ENCODE data around the gene TAPBPL.
"Not testable (repeated sequence)": the region's sequence is repeated elsewhere in the genome, so short reads cannot be mapped to it uniquely, and the experiment has no call there.

TAPBPL gene, protein sequence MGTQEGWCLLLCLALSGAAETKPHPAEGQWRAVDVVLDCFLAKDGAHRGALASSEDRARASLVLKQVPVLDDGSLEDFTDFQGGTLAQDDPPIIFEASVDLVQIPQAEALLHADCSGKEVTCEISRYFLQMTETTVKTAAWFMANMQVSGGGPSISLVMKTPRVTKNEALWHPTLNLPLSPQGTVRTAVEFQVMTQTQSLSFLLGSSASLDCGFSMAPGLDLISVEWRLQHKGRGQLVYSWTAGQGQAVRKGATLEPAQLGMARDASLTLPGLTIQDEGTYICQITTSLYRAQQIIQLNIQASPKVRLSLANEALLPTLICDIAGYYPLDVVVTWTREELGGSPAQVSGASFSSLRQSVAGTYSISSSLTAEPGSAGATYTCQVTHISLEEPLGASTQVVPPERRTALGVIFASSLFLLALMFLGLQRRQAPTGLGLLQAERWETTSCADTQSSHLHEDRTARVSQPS

DNA sequence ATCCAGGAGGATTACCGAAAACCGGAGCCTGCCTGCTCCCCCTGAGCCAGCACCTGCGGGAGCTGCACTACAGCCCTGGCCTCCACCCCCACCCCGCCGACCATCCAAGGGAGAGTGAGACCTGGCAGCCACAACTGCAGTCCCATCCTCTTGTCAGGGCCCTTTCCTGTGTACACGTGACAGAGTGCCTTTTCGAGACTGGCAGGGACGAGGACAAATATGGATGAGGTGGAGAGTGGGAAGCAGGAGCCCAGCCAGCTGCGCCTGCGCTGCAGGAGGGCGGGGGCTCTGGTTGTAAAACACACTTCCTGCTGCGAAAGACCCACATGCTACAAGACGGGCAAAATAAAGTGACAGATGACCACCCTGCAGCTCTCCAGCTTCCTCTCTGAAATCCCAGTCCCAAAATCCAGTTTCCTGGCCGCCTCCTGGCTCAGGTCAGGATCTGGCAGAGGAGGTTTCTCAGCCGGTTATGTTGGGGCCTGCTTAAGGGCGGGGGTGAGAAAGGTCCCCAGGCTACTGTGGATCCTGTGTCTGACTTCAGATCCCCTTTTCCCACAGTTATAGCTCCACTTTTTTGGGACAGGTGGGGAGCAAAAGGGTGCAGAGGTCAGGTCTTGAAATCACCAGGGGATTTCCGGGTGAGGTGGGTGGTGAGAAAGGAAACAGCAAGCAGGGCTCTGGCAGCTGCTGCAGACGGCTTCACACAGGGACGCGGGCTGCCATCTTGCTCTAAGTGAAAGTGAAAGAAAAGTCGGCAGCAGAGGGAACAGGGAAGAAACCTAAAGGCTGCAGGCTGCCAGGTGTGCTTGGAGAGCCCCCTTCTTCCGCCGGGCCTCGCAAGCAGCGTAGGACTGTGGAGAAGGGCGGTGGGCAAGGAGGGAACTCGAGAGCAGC lies at the start of gene TAPBPL:
TAPBPL (plus strand) TSS at position 695 of the 897 bp plus-strand sequence. CDS start 207 bp downstream, outside the sequence.
- peak; percentile 87 for DNase-seq (ENCODE audit: low spot score)

DNA sequence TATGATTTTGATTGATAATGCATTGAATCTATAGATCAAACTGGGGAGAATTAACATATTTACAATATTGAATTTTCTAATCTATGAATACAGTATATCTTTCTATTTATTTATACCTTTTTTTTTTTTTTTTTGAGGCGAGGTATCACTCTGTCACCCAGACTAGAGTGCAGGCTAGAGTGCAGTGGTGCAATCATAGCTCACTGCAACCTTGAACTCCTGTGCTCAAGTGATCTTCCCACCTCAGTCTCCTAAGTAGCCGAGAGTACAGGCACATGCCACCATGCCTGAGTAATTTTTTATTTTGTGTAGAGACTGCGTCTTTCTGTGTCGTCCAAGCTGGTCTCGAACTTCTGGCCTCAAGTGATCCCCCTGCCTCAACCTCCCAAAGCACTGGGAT lies 47.5 kb upstream of the TAPBPL start:
- no peak for DNase-seq (ENCODE audit: low spot score)

DNA sequence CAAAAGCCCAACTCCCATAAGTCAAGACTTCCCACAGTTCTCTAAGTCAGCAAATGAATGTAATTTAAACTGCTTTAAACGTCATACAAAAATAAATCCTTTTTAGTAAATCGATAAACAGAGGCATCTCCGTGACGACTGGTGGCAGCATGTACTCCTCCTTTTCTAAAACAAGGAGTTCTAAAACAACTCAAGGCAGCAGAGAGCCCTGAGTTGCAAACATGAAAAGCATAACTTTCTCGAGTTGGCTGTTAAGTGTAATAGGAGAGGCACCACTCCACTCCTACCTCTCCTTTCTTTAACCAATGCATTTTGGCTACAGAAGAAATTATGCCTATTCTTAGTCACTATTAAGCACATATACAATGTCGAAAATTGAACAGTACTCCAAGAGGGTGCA lies 45.9 kb upstream of the TAPBPL start:
- DNase-seq (ENCODE audit: low spot score) = no peak

DNA sequence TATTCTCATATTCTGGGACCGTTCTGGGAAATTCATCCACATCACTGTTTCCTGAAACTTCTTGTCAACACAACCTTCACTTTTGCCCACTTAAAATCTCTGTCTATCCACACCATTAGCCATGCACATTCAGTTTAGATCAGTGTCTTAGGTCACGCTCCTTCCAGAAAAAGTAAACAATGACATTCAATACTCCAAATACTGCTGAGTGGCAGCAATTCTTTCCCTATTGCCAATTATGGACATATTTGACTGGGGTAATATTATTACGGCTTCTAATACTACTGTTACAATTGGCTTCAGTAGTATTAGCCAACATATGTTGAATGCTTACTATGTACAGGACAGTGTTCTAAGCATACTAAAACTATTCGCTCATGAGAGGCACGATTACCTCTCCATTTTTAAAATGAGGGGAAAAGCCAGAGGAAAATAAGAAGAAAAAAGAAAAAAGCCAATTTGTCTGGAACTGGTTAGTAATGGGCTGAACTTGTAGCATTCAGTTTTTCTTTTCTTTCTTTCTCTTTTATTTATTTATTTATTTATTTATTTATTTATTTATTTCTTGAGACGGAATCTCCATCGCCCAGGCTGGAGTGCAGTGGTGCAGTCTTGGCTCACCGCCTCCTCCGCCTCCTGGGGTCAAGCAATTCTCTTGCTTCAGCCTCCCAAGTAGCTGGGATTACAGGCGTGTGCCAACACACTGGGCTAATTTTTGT lies 44.4 kb upstream of the TAPBPL start:
- no peak for DNase-seq (ENCODE audit: low spot score)

DNA sequence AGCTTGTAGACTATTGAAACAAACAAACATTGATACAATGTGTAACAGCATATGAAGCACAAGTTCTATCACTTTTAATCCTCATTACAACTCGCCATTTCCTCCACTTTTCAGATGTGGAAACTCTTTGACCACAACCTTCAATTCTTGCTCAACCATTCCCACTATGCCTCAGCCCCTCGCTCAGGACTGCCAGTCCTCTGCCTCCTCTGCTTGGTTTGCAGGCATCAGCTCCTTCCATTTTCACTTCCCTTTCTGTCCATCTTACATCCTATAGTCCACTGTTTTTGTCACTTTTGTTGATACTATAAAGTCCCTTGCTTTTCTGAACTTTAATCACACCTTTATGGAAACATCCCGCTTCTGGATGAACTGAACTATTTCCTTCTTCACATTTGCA lies 35.2 kb upstream of the TAPBPL start:
- DNase-seq (ENCODE audit: low spot score) = no peak

DNA sequence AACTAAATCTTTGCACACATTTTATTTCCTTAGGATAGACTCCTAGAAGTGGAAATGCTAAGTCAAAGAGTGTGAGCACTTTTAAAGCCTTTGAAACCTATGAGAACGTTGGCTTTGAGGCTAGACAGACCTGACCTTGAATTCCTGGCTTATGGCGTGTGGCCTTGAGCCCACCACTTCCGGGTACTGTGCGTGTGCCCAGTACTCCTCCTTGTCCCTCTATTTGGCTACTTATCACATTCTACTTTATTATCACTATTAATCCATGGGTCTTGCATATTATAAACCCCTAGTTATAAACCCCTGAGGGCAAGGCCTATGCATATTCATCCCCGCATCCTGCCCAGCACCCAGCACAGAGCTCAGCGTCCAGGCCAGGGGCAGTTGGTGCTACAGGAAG lies 33.0 kb upstream of the TAPBPL start:
- no peak for DNase-seq (ENCODE audit: low spot score)

DNA sequence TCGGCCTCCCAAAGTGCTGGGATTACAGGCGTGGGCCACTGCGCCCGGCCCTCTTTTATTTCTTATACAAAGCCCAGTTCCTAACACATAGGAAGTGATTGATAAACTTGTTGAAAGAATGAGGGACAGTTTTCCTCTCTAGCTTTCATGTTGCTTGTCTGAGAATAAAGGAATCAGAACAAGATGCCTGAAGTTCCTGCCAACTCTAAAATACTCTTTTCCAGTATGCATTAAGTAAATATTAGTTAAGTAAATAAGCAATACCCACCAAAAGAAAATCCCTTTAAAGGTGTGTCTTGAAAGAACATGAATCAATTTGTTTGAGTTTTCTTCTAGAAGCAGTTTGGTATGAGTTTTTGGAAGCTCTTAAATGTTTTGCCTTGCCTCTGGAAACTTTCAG lies 31.5 kb upstream of the TAPBPL start:
- DNase-seq (ENCODE audit: low spot score) = no peak

DNA sequence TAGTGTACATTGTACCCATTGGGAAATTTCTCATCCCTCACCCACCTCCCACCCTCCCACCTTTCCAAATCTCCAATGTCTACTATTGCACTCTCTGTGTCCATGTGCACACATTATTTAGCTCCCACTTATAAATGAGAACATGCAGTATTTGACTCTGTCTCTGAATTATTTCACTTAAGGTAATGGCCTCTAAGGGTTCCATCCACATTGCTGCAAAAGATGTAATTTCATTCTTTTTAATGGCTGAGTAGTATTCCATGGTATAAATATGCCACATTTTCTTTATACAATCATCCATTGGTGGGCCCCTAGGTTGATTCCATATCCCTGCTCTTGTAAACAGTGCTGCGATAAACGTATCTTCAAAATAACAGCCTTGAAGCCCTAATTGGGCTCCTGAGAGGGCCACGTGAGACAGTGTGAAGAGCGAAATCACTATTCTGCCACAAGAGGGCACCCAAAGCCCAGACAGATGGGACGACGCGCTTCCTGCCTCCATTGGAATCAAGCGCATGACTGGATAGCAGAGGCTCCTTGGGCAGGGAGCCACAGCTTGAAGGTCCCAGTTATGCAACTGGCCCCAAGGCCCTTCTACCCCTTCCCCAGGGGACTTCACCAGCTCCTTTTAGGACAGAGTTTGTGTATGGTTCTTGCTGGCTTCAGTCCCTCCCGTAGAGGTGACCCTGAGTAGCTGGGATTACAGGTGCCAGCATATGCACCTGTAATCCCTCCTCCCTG lies 28.4 kb upstream of the TAPBPL start:
- peak; percentile 85 for DNase-seq (ENCODE audit: low spot score)

DNA sequence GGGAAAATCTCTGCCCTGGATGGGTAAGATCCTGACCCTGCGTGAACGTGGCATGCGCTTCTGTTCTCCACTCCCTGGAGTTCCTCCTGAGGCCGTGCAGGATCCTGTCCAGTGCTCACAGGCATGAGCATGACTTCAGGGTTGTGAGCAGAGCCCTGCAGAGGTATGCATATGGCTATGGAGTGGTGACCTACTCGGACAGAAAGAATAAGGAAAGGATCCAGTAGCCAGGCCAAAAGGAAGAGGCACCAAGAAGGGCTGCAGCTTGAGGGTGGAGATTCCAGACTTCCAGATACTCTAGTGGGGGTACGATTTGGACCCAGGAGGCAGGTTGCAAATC lies 27.9 kb upstream of the TAPBPL start:
- DNase-seq (ENCODE audit: low spot score) = no peak

DNA sequence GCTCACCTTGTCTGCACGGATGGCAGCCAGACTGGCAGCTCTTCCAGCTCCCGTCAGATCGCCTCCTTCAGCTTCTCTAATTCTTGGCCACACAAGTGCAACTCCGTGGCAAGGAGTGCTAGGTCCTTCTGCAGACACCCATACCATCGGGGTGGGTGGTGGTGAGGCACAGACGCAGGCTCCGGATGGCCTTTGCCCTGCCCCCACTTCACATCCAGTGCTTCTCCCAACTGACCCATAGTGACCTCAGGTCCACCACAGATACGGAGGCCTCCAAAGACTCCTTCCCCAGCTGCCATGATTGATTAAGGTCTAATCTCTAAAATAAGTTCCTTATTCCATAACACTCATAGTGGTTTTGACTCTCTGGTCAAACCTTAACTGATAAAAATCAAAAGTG lies 27.0 kb upstream of the TAPBPL start:
- no peak for DNase-seq (ENCODE audit: low spot score)

DNA sequence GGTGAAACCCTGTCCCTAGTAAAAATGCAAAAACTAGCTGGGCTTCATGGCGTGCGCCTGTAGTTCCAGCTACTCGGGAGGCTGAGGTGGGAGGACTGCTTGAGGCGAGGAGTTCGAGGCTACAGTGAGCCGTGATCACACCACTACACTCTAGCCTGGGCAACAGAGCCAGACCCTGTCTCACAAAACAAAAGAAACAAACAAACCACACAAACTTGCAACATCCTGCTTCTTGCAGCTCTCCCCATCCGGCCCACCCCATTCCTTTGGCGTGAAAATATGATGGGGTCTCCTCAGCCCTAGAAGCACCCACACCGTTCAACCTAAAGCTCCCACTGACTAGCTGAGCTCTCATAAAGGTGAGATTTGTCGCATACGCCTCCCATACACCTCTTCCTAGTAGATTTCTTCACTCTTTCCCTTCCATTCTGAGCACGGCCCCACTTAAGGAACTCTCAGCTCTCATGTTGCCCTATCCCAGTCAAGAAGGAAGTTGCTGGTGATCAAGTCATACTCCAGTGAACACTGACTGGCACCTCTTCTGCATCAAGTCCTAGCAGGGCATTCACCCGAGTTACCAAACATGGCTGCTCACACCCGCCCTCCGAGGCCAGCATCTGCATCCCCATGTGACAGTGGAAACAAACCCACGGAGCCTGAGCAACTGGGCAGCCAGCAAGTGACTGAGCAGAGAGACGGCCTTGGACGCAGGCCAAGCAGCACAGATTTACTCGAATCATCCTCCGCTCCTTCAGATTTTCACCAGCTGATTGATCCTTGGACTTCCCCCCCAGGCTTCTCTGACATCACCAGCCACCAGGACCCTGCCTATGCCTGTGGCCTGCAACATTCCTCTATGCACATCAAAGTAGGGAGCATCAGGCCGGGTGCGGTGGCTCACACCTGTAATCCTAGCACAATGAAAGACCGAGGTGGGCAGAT lies 26.0 kb upstream of the TAPBPL start:
- no peak for DNase-seq (ENCODE audit: low spot score)

DNA sequence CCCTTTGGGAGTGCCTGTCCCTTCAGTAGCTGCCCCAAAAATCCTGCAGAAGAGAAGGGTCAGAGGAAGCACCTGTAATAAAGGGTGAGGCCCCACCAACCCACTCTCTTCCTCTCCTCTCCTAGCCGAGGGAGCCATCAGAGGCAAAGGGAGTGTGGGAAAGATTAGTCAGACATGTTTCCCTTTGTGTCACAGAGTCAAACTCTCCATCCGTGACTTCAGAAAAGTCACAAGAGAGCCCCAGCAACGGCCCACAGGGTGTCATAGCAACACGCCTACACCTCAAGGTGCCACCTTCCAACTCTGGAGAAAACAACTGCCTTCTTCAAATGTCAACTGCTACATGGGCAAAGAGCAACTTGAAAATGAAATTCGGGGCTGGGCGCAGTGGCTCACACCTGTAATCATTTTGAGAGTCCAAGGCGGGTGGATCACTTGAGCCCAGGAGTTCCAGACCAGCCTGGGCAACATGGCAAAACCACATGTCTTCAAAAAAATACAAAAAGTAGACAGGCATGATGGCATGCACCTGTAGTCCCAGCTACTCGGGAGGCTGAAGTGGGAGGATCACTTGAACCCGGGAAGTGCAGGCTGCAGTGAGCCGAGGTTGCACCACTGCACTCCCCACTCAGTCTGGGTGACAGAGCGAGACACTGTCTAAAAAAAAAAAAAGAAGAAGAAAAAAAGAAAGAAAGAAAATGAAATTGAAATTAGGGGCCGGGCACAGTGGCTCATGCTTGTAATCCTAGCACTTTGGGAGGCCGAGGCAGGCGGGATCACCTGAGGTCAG lies 24.8 kb upstream of the TAPBPL start:
- DNase-seq (ENCODE audit: low spot score) = no peak

DNA sequence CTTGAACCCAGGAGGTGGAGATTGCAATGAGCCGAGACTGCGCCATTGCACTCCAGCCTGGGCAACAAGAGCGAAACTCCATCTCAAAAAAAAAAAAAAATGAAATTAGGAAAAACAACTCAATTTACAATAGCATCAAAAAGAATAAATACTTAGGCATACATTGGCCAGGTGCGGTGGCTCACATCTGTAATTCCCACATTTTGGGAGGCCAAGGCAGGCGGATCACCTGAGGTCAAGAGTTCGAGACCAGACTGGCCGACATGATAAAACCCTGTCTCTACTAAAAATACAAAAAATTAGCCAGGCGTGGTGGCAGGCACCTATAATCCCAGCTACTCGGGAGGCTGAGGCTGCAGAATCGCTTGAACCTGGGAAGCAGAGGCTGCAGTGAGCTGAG lies 24.0 kb upstream of the TAPBPL start:
- not testable (repeated sequence) for DNase-seq (ENCODE audit: low spot score)

DNA sequence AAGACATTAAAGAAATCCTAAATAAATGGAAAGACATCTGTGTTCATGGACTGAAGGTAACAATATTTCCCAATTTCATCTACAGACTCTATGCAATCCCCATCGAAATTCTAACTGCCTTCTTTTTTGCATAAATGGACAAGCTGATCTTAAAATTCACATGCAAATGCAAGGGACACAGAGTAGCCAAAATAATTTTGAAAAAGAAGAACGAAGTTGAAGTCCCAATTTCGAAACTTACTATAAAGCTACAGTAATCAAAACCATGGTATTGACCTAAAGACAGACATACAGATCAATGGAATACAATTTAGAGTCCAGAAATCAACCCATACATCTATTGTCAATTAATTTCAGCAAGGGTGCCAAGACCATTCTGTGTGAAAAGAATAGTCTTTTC lies 23.5 kb upstream of the TAPBPL start:
- no peak for DNase-seq (ENCODE audit: low spot score)

DNA sequence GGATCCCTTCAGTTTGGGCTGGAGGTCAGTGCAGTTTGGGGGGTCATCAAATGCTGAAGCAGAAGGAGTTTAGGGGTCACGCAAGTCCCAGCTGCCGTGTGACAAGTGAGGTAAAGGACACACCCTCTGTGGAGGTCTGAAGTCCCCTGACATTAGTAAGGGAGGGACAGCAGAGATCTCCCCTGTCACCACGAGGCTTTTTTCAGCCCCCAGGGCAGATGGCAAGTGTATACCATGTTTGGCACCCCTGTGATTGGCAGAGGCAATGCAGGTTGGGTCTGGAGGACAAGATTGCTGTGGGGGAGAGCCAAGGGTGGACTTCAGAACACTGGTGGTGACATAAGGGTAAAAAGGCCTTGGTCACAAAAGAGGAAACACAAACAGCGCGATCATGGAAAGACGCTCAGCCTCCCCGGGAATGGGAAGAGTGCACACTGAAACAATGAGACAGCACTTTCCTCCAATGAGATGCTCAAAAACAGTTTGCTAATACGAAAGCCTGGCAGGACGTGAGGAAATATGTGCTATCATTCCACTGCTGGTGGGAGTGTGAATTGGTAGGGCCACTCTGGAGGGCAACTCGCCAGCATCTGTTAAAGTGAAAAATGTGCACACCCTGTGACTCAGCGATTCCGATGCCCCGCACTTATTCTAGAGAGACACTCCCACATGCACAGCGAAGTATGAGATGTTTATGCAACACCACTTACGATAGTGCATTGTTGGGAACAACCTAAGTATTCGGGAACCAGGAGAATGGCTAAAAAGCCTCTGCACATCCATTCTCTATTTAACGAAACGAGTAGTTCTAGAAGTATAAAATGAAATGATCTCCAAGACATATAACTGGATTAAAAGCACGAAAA lies 21.5 kb upstream of the TAPBPL start:
- peak; percentile 69 for DNase-seq (ENCODE audit: low spot score)

DNA sequence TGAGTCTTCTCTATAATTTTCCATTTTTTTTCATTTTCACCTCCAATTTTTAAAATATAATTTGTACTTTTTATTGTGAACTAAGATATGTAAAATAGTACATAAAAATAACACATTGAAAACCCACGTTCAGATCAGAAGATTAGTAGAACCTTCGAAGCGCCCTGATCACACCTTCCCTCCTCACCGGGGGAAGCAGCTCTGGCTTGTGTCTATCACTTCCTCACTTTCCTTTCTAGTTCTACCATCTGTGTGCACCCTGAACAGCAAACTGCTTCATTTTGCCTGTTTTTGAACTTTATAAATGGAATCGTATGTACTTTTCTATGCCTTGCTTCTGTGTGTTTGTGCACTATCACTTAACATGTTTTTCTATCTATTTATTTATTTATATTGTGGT lies 18.9 kb upstream of the TAPBPL start:
- DNase-seq (ENCODE audit: low spot score) = no peak

DNA sequence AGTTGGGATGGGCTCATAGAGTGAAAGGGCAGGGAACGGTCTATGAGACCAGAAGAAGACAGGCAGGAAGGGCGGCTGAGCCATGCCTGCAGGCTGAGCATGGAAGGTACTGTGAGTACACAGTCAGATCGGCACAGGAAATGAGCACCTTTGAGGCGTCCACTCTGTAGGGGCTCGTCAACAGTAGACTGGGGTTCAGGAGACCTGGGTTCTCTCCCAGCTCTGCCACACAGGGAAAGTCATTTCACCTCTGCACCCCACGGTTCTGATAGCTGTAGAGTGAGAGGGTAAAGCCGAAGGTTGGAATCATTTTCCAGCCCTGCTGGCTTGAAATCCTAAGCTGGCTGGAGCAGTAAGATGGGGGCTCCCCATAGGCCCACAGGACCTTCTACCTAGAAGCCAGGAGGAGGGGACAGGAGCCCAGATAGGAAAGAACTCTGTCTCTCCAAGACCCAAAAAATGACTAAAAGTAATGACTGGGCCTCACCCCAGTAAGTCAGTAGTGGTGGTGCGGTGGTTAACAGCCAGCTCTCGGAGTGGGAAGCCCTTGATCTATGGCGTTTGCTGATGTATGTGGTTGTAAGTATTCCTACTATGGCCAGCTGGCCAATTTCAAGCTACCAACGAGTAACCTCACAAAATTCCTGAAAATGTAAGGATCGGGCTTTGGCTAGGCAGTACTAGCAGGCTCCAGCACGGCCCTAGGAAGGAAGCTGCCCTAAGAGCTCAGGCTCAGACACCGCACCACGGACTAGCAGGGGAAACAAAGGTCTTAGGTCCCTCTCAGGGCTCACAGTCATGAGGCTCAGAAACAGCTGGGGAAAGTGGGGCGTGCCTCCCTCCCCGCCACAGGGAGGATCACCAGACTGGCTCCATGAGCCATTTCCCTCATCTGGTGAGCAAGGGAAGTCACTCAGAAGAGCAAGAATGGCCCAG lies 17.4 kb upstream of the TAPBPL start:
- DNase-seq (ENCODE audit: low spot score) = no peak
